NCI-H1048 (cell line): ENCODE results near the gene SLC25A42.

Source experiments
- DNase-seq: peaks from one replicate; lab custom pipeline; 2025; lab: John Stamatoyannopoulos, UW

The SLC25A42 gene

GRCh38 chr19:19050731-19051130 is 13.1 kb upstream of the SLC25A42 start:
- no peak for DNase-seq

- no peak for DNase-seq
Observed at GRCh38 chr19:19051478-19052213, 12.1 kb upstream of the SLC25A42 start.

- DNase-seq, result no peak
Observed at GRCh38 chr19:19052921-19053320, 10.9 kb upstream of the SLC25A42 start.

- no peak for DNase-seq
Observed at GRCh38 chr19:19053508-19054314, 10.1 kb upstream of the SLC25A42 start.

GRCh38 chr19:19054315-19054938 is 9.4 kb upstream of the SLC25A42 start:
- DNase-seq, result no peak

GRCh38 chr19:19054939-19055440 is 8.8 kb upstream of the SLC25A42 start:
- DNase-seq, result no peak

- DNase-seq, result no peak
Observed at GRCh38 chr19:19055701-19056100, 8.1 kb upstream of the SLC25A42 start.

GRCh38 chr19:19056636-19057275 is 7.0 kb upstream of the SLC25A42 start:
- no peak for DNase-seq

- no peak for DNase-seq
Observed at GRCh38 chr19:19057317-19057716, 6.5 kb upstream of the SLC25A42 start.

- DNase-seq, result no peak
Observed at GRCh38 chr19:19057720-19058119, 6.1 kb upstream of the SLC25A42 start.

- DNase-seq, result no peak
Observed at GRCh38 chr19:19059018-19059836, 4.6 kb upstream of the SLC25A42 start.

GRCh38 chr19:19059837-19060611 is 3.8 kb upstream of the SLC25A42 start:
- no peak for DNase-seq

- no peak for DNase-seq
Observed at GRCh38 chr19:19061506-19061905, 2.3 kb upstream of the SLC25A42 start.

GRCh38 chr19:19062454-19063182 is 1.2 kb upstream of the SLC25A42 start:
- no peak for DNase-seq

GRCh38 chr19:19064098-19064722 is 416 bp downstream of the SLC25A42 start:
- DNase-seq, result no peak

GRCh38 chr19:19064811-19065745 is 1.3 kb downstream of the SLC25A42 start:
- DNase-seq, result no peak

GRCh38 chr19:19067276-19068072 is 3.7 kb downstream of the SLC25A42 start:
- DNase-seq, result no peak
